ENCODE measurements around the gene SLC35E4.
"Not testable (repeated sequence)": the region's sequence is repeated elsewhere in the genome, so short reads cannot be mapped to it uniquely, and the experiment has no call there.

The SLC35E4 gene

GRCh38 chr22:30635273-30636225 lies at the start of gene SLC35E4:
TSS of gene SLC35E4 (plus strand) at chr22:30635781. CDS start at chr22:30636451, 670 bp downstream.
- peak; percentile 87 to 98 for DNase-seq

GRCh38 chr22:30586414-30586813 lies 49.2 kb upstream of the SLC35E4 start:
- DNase-seq, result no peak

- DNase-seq, result no peak
Observed at GRCh38 chr22:30591191-30591587, 44.4 kb upstream of the SLC35E4 start.

GRCh38 chr22:30591588-30592359 lies 43.8 kb upstream of the SLC35E4 start, which contains the start of gene PES1:
TSS of gene PES1 (minus strand) at chr22:30591910. CDS start at chr22:30591833, 77 bp downstream.
- DNase-seq, result peak; percentile 91 to 98

- not testable (repeated sequence) for DNase-seq
Observed at GRCh38 chr22:30592360-30592713, 43.2 kb upstream of the SLC35E4 start.

- DNase-seq, result no peak
Observed at GRCh38 chr22:30596199-30596598, 39.4 kb upstream of the SLC35E4 start.

GRCh38 chr22:30596886-30597285 lies 38.7 kb upstream of the SLC35E4 start:
- DNase-seq, result no peak

- no peak for DNase-seq
Observed at GRCh38 chr22:30598986-30599385, 36.6 kb upstream of the SLC35E4 start.

- DNase-seq, result no peak
Observed at GRCh38 chr22:30600921-30601320, 34.7 kb upstream of the SLC35E4 start.

GRCh38 chr22:30601464-30601863 lies 34.1 kb upstream of the SLC35E4 start:
- no peak for DNase-seq

GRCh38 chr22:30602049-30602448 lies 33.5 kb upstream of the SLC35E4 start:
- no peak for DNase-seq

GRCh38 chr22:30603801-30604200 lies 31.8 kb upstream of the SLC35E4 start:
- no peak for DNase-seq

- DNase-seq, result no peak
Observed at GRCh38 chr22:30604723-30605122, 30.9 kb upstream of the SLC35E4 start.

- DNase-seq, result peak in 1 of 2 donors; percentile 25
Observed at GRCh38 chr22:30605449-30606110, 30.0 kb upstream of the SLC35E4 start.

GRCh38 chr22:30606455-30607299 lies 28.9 kb upstream of the SLC35E4 start, which contains the start of gene TCN2:
TSS of gene TCN2 (plus strand) at chr22:30607174. CDS start at chr22:30607332, 158 bp downstream.
- DNase-seq, result peak; percentile 74 to 76

GRCh38 chr22:30607300-30607930 lies 28.2 kb upstream of the SLC35E4 start:
- no peak for DNase-seq

- DNase-seq, result no peak
Observed at GRCh38 chr22:30607939-30608338, 27.6 kb upstream of the SLC35E4 start.

GRCh38 chr22:30609260-30610185 lies 26.1 kb upstream of the SLC35E4 start:
- no peak for DNase-seq

- no peak for DNase-seq
Observed at GRCh38 chr22:30610299-30610698, 25.3 kb upstream of the SLC35E4 start.

- no peak for DNase-seq
Observed at GRCh38 chr22:30611197-30611596, 24.4 kb upstream of the SLC35E4 start.
